SU-DHL-6 (cell line): Measurements from ENCODE around the gene CGB8.

Experiments used
- CTCF ChIP-seq: fragments of 200-600 bp; sonication (generic); IDR thresholded peaks from one replicate; pipeline ENCODE4 v1.5.1; 2017; ENCODE audit warnings: antibody characterized with exemption, mild to moderate bottlenecking, low read length, moderate library complexity; ENCODE audit not compliant: insufficient read depth, poor library complexity, severe bottlenecking
- EZH2phosphoT487 ChIP-seq: fragments of 200-600 bp; sonication (generic), shearing (Covaris generic); conservative IDR thresholded peaks from 2 replicates; pipeline ENCODE4 v1.6.1; 2018; ENCODE audit warnings: mild to moderate bottlenecking, antibody characterized with exemption, low read length, moderate library complexity, mixed read lengths

DNA sequence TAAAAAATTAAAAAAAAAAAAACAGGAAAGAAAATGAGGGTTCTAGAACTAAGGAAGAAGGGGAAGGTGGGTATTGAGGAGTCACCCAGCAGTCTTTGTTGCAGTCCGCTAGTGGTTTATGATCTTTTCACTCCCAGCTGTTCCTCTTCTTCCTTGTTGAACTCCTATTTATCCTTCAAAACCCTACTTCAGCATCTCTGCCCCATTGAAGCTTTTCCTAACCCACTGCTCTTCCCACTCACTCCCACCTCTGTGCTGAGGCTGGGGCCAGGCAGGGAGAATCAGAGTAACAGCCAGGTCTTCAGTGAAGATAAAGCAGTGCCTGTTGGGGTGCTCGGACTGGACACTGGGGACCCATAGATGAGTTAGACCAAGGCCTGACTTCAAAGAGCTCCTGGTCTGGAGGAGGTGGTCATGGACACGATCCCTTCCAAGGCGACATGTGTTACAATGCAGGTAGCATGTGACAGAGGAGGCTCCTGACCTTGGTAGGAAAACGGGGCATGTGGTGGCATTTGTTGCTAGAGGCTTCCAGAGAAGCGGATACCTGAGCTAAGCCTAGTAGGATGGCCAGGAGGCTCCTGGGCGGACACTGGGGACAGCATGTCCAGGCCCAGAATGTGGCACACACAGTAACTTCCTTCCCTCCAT lies 43.8 kb downstream of the CGB8 start:
- TF ChIP-seq CTCF, result no peak
- TF ChIP-seq EZH2phosphoT487, result no peak
